ENCODE data around the gene MID2.

Gene MID2

DNA sequence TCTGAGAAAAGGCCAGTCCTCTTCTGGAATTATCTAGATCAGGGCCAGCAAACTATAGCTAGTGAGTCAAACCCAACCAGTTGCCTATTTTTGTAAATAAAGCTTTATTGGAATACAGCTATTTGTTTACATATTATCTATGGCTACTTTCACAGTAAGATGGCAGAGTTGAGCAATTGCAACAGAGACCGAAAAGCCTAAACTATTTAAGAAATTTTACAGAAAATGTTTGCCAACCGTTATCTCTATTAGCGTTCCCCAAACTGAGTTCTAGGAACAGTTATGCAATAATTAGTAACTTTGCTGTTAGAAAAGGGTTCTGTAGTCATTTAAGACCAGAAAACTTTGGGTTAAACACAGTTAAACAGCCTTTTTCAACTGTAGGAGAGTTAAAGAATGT is 146.0 kb downstream of the MID2 start:
- Mint-ChIP-seq H3K4me1 (no peaks in the 10 kb centered on the region), H3K4me3 (no peak overlapping the region), H3K36me3 (ENCODE audit: low read depth) (no peaks in the 10 kb centered on the region), H3K9me3 (peaks cover 7% of the 10 kb centered on the region), H3K27ac (no peak overlapping the region), H3K27me3 (ENCODE audit: low read depth) (peaks cover 11% of the 10 kb centered on the region)
- TF ChIP-seq, protein P1, sequence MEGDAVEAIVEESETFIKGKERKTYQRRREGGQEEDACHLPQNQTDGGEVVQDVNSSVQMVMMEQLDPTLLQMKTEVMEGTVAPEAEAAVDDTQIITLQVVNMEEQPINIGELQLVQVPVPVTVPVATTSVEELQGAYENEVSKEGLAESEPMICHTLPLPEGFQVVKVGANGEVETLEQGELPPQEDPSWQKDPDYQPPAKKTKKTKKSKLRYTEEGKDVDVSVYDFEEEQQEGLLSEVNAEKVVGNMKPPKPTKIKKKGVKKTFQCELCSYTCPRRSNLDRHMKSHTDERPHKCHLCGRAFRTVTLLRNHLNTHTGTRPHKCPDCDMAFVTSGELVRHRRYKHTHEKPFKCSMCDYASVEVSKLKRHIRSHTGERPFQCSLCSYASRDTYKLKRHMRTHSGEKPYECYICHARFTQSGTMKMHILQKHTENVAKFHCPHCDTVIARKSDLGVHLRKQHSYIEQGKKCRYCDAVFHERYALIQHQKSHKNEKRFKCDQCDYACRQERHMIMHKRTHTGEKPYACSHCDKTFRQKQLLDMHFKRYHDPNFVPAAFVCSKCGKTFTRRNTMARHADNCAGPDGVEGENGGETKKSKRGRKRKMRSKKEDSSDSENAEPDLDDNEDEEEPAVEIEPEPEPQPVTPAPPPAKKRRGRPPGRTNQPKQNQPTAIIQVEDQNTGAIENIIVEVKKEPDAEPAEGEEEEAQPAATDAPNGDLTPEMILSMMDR (IDR thresholded peaks at IDR 0.05; ENCODE audit: unreplicated experiment in 3 of 3): no peak
